Islet of Langerhans (tissue), 1 donor: Measurements from ENCODE around the gene SLC30A3.
"Not testable (repeated sequence)": the region's sequence is repeated elsewhere in the genome, so short reads cannot be mapped to it uniquely, and the experiment has no call there.

Experiments
- FAIRE-seq: peaks from one replicate; lab custom pipeline; 2011; peaks lifted over from hg19 to GRCh38; lab: Jason Lieb, UNC

Gene SLC30A3

GRCh38 chr2:27262379-27263286 is at the start of gene SLC30A3:
Gene SLC30A3 (minus strand): TSS chr2:27263047. CDS start chr2:27262906, 141 bp downstream.
- no peak for FAIRE-seq

GRCh38 chr2:27312152-27312551 is 49.3 kb upstream of the SLC30A3 start:
- FAIRE-seq = no peak

GRCh38 chr2:27309651-27310050 is 46.8 kb upstream of the SLC30A3 start:
- FAIRE-seq = no peak

GRCh38 chr2:27308359-27308881 is 45.6 kb upstream of the SLC30A3 start, which contains the start of gene UCN:
Gene UCN (minus strand): TSS chr2:27308445. CDS start chr2:27307895, 550 bp downstream.
- no peak for FAIRE-seq

- no peak for FAIRE-seq
Observed at GRCh38 chr2:27307545-27308358, 44.9 kb upstream of the SLC30A3 start.

- no peak for FAIRE-seq
Observed at GRCh38 chr2:27307287-27307544, 44.4 kb upstream of the SLC30A3 start.

- FAIRE-seq = no peak
Observed at GRCh38 chr2:27306573-27307286, 43.9 kb upstream of the SLC30A3 start.

GRCh38 chr2:27306136-27306535 is 43.3 kb upstream of the SLC30A3 start:
- no peak for FAIRE-seq

- no peak for FAIRE-seq
Observed at GRCh38 chr2:27305516-27305915, 42.7 kb upstream of the SLC30A3 start.

GRCh38 chr2:27304488-27305240 is 41.8 kb upstream of the SLC30A3 start:
- FAIRE-seq = no peak

GRCh38 chr2:27303093-27304025 is 40.5 kb upstream of the SLC30A3 start:
- FAIRE-seq = peak; percentile 85

GRCh38 chr2:27300606-27301005 is 37.8 kb upstream of the SLC30A3 start:
- not testable (repeated sequence) for FAIRE-seq

GRCh38 chr2:27298391-27299080 is 35.7 kb upstream of the SLC30A3 start:
- FAIRE-seq = no peak

GRCh38 chr2:27297195-27297594 is 34.3 kb upstream of the SLC30A3 start:
- no peak for FAIRE-seq

GRCh38 chr2:27296481-27296880 is 33.6 kb upstream of the SLC30A3 start:
- FAIRE-seq = no peak

GRCh38 chr2:27294928-27295327 is 32.1 kb upstream of the SLC30A3 start:
- no peak for FAIRE-seq

GRCh38 chr2:27291865-27292264 is 29.0 kb upstream of the SLC30A3 start:
- no peak for FAIRE-seq

- no peak for FAIRE-seq
Observed at GRCh38 chr2:27290549-27290948, 27.7 kb upstream of the SLC30A3 start.

GRCh38 chr2:27288610-27289009 is 25.8 kb upstream of the SLC30A3 start:
- FAIRE-seq = no peak

- FAIRE-seq = no peak
Observed at GRCh38 chr2:27285481-27285880, 22.6 kb upstream of the SLC30A3 start.
